DMS114 treated with DMSO at 0.1 percent for 48 hours (cell line): ENCODE results near the gene KDR.

Experiments used
- DNase-seq: peaks from one replicate; lab custom pipeline; 2025; ENCODE audit not compliant: unreplicated experiment; lab: John Stamatoyannopoulos, UW

Gene KDR

GRCh38 chr4:55080174-55080865 is 45.1 kb downstream of the KDR start:
- DNase-seq: no peak

DNA sequence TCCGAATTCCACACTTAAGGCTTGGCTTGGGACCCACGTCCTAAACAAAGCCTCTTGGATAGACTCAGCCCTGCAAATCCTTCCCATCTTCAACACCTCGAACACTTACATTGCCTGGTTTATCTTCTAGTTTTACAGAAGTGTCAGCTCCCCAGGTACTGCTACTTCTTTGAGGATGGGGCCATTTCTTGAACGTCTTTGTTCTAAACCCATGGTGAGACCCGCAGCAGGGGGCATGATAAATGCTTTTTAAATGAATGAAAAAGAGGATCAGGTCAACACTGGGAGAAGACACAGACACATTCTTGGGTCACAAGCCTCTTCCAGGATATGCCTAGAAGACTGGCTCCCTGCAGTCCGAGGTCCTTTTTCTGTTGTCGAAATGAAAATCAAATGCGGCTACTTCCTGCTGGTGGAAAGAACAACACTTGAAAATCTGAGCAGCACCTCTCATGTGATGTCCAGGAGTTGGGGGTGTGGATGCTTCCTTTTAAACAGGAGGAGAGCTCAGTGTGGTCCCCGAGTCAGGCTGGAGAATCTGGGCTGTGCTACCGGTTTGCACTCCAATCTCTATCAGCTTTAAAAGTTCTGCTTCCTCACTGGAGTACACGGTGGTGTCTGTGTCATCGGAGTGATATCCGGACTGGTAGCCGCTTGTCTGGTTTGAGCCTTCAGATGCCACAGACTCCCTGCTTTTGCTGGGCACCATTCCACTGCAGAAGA is 45.8 kb downstream of the KDR start:
- DNase-seq: no peak

DNA sequence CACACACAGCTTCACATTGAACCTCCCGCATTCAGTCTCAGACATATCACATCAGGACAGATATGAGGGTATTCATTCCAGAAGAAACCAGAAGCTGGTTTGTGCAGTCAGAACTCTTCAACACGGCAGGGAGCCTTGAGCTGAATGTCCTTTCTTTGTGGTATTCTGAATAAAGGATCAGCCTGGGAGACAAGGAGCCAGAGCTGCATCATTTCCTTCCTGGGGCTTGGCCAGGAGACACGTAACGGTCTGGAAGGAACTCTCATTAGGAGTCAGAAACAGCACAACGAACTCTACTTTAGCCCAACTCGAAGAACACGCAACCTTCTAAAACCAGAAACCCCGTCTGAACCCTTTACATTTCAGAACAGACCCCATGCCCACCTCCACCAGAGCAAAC is 46.4 kb downstream of the KDR start:
- DNase-seq: no peak

DNA sequence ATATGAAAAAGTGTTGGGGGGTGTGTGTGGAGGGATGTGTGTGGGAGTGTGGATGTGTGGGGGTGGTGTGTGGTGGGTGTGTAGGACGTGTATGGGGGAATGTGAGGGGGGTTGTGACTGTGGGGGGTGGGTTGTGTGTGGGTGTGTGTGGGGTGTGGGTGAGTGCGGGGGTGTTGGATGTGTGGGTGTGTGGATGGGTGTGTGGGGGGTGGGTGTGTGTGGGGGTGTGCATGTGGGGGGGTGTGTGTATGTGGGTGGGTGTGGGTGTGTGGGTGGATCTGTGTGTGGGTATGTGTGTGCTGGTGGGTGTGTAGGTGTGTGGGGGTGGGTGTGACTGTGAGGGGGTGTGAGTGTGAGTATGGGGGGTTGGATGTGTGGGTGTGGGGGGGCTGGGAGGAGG is 47.8 kb downstream of the KDR start:
- no peak for DNase-seq

- DNase-seq: no peak
These were observed 49.3 kb downstream of the KDR start for GRCh38 chr4:55075823-55076716.

- no peak for DNase-seq
These were observed 50.0 kb downstream of the KDR start for GRCh38 chr4:55075376-55075775.

DNA sequence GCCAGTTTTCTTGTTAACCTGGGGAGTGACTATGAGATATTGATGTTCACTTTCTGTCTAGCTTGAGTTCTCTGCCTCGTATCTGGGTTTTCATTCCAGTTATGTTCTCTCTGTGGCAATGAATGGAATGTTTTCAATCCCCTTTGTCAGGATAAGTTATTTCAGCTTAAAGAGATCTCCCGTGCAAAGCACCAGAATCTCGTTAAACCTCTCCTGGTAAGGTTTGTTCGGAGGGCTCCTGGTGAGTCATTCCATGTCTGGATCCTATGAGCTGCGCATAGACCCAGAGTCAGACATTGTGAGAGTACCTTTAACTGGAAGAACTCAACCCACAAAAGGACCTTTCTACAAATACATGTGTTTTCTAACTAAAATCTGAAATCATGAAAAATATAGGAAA is 51.0 kb downstream of the KDR start:
- DNase-seq: no peak

- no peak for DNase-seq
These were observed 53.4 kb downstream of the KDR start for GRCh38 chr4:55071951-55072350.

- no peak for DNase-seq
These were observed 56.1 kb downstream of the KDR start for GRCh38 chr4:55069248-55069647.

- no peak for DNase-seq
These were observed 56.9 kb downstream of the KDR start for GRCh38 chr4:55068522-55068921.

DNA sequence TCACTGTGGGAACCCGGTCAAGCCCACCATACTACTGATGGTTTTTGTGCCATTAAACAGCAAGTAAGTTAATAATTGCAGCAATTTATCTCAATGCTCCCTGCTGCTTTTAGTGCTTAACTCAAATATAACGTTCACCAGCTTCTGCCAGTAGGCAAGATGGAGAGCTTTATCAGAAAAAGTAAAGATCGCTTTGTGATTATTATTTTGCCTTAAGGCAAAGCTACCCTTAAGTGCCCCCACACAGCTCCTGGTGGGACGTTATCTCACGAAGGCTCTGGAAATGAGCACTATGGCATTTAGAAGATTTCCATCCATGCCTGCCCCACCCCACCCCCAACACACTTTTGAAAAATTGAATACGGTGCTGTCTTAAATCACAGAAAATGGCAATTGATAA is 59.4 kb downstream of the KDR start:
- DNase-seq: no peak

DNA sequence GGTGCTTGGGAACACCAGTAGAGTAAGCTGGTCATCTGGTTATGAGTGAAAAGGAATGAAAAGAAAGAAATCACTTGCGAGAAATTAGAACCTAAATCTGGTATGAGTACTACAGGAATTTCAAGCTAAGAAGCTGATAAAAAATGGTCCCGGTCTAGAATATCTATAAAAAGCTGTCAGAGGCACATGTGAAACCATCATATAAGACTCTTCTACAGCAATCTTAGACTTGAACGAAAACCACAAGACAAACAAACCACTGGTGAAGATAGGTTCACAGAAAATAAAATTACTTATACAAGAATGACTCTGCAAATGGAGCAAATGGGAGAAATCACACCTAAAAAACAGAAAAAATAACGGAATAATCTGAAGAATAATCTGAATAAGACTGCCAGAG is 69.9 kb downstream of the KDR start:
- DNase-seq: no peak

DNA sequence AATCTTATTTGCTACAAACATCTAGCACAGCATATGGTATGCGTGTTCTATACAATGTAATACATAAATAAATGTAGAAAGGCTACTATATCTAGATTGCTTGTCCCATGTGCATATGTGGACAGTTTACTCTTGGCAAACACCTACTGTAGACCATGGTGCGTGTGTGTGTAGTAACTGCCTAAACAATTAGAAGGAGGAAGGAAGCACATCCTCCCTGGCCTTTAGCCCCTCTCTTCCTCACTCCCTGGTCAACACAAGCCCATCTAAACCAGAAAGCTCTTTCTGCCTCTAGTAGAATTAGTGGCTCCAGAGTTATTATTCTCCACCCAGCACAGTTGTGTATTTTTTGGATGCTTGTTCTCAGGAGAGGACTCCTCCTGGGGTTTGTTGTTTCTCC is 73.9 kb downstream of the KDR start:
- DNase-seq: no peak

DNA sequence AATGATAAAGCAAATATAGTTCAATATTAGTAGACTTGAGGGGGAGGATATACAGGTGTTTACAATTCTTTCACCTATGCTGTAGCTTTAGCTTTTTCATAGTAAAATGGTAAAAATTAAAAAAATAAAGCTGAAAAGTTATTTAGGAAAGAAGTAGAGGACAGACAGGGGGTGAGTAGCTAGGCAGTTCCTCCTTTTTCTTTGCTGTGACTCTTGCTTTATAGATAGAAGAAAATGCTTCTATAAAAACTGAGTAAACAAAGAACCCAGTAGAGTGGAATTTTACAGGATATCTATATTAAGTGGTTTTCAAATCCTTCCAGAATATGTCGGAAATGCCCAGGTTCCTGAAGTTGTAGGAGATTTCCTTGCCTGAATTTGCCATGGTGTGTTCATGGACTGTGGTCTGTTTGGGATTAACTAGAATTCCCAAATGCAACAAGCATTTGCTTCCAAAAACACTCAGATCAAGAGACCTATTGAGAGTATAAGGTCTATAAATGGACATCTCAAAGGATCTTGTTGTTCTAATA is 74.9 kb downstream of the KDR start:
- no peak for DNase-seq

GRCh38 chr4:55038176-55038890 is 87.1 kb downstream of the KDR start:
- no peak for DNase-seq

DNA sequence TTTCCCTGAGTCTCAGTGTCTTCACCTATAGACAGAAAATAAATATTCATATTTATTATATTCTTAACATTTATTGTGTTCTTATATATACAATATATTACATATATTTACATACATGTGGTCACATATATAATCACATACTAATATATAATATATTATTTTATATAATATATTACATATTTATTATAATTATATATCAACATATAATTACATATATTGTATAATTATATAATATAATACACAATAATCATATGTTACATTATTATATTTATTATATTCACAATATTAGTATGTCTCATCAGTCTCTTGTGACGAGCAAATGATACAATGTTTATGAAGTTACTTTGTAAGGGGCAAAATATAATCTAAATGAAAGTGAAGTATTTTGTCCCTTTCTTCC is 87.7 kb downstream of the KDR start:
- no peak for DNase-seq

DNA sequence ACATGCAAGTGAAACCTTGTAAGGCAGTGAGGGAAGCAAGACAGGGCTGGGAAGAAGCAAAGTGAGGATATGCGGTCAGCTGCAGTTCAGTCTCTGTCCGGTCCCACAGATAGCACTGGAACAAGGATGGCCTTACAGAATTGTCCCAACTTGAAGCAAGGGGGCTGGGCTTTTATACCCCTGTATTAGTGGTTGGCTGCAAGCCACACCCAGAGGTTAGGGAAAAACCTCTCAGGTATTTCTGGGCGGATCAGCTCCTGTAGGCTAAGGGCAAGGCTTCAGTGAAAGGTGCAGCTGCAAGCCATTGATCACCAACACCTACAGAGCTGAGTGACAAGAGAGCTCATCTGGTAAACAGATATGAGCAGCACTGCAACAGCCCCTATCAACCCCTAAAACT is 89.0 kb downstream of the KDR start:
- no peak for DNase-seq

- DNase-seq: no peak
These were observed 89.5 kb downstream of the KDR start for GRCh38 chr4:55035892-55036291.

DNA sequence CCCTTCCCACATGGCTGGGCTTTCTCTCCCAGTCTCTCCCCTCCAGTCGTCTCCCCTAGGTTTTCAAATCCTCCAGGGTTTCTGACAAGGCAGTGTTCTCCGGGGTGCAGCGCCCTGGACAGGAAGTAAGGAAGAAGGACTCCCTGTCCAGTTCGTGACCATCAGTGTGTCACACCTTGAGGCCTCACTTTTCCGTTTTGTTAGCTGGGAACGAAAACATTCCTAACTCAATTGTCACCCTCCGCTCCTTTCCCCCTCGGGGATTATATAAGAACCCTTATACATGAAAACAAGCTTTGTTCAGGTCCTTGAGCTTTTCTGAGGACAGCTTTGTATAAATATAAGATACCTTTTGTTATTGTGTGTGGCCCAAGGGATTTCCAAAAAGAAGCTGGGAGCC is 92.1 kb downstream of the KDR start:
- no peak for DNase-seq

- no peak for DNase-seq
These were observed 92.6 kb downstream of the KDR start for GRCh38 chr4:55032788-55033187.

DNA sequence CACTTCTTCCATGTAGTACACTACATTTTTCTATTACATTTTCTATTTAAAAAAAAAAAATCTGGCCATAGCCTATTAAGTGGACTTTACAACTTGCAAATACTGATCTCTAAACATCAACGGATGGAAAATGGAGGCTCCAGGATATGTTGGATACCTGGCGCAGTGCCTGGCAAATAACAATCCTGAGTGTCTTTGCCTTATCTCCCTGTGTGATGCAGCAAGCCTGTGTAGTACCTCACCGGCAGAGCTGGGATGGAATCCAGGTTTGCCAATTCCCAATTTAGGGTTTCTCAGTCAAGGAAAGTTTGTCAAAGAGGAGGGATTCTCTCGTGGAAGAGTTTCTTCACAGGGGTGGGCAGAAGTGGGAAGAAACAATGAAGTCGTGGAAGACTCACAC is 93.2 kb downstream of the KDR start:
- no peak for DNase-seq
